ENCODE results near the gene DCTN4. TPM values are rescaled to one million over a fixed set of nuclear protein-coding genes. Genes with fewer than 3 reads are reported as not detected.
"Not testable (repeated sequence)": the region's sequence is repeated elsewhere in the genome, so short reads cannot be mapped to it uniquely, and the experiment has no call there.

DCTN4 gene
- total RNA-seq = 10 to 100 TPM; 35.0 to 35.4 TPM

- Mint-ChIP-seq H3K27ac (no peak within 1 kb of the TSS), H3K27me3 (ENCODE audit: low read depth) (no peaks in the 10 kb centered on the region), H3K9me3 (ENCODE audit: insufficient read depth) (no peaks in the 10 kb centered on the region), H3K4me1 (ENCODE audit: low read depth) (peaks cover 30% of the 10 kb centered on the region), H3K4me3 (no peak within 1 kb of the TSS), H3K36me3 (ENCODE audit: low read depth) (peaks cover 31% of the 10 kb centered on the region)
- ChIA-PET CTCF (interaction anchor here (0.8 to 3.9 kb wide), 15 partner anchors 11 to 356 kb away, joined by 3 to 21 read pairs (median 3); partner anchors contain the start of genes IRGM, RBM22 and SMIM3), POLR2A (interaction anchor here (1.1 to 3.0 kb wide), 9 partner anchors 20 to 88 kb away, joined by 3 to 20 read pairs (median 6); partner anchors contain the start of genes IRGM, RBM22 and SMIM3)
- peak; percentile 98 for ATAC-seq
- peak; percentile 95 for DNase-seq
These were observed at the start of gene DCTN4 for GRCh38 chr5:150758531-150759333. DCTN4 (minus strand) TSS chr5:150759017; CDS start chr5:150758993, 24 bp downstream.

GRCh38 chr5:150804388-150804787 is 45.6 kb upstream of the DCTN4 start:
- peaks cover 10% of the 10 kb centered on the region for H3K27me3 Mint-ChIP-seq (ENCODE audit: low read depth)
- POLR2A ChIA-PET = no interaction called here
- H3K36me3 Mint-ChIP-seq (ENCODE audit: low read depth) = no peaks in the 10 kb centered on the region
- no peak overlapping the region for H3K27ac Mint-ChIP-seq
- no peaks in the 10 kb centered on the region for H3K9me3 Mint-ChIP-seq (ENCODE audit: insufficient read depth)
- DNase-seq (no peak), ATAC-seq (no peak)
- H3K4me1 Mint-ChIP-seq (ENCODE audit: low read depth) = peaks cover 9% of the 10 kb centered on the region
- CTCF ChIA-PET = interaction anchor here (4.6 kb wide), 1 partner anchor 42 kb away, joined by 34 read pairs; the partner anchor contains the start of gene IRGM
- H3K4me3 Mint-ChIP-seq = no peak overlapping the region

GRCh38 chr5:150801117-150801927 is 42.5 kb upstream of the DCTN4 start:
- POLR2A ChIA-PET = interaction anchor here (0.8 to 2.0 kb wide), 2 partner anchors 9 to 45 kb away, joined by 3 to 12 read pairs; partner anchors contain the start of gene IRGM
- H3K27me3 Mint-ChIP-seq (ENCODE audit: low read depth) = peaks cover 3% of the 10 kb centered on the region
- CTCF ChIA-PET = interaction anchor here (0.7 to 3.4 kb wide), 15 partner anchors 9 to 363 kb away, joined by 3 to 62 read pairs (median 4); partner anchors contain the start of genes IRGM and SMIM3
- H3K9me3 Mint-ChIP-seq (ENCODE audit: insufficient read depth) = no peaks in the 10 kb centered on the region
- ATAC-seq (peak; percentile 53), DNase-seq (no peak)
- no peak overlapping the region for H3K27ac Mint-ChIP-seq
- no peak overlapping the region for H3K4me3 Mint-ChIP-seq
- peaks cover 14% of the 10 kb centered on the region for H3K36me3 Mint-ChIP-seq (ENCODE audit: low read depth)
- peaks cover 9% of the 10 kb centered on the region for H3K4me1 Mint-ChIP-seq (ENCODE audit: low read depth)

DNA sequence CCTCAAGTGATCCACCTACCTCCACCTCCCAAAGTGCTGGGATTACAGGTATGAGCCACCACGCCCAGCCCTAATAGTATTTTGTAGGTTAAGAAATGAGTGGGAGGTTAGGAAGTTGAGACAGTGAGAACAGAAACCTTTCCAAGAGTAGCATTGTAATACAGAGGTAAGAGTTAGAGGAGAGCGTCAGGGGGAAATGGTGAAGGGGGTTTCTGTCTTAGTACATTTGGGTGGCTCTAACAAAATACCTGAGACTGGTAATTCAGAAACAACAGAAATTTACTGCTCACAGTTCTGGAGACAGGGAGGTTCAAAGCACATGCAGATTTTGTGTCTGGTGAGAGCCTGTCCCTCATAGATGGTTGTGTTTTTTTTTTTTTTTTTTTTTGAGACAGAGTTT is 38.6 kb upstream of the DCTN4 start:
- no peak for ATAC-seq
- Mint-ChIP-seq H3K27me3 (ENCODE audit: low read depth) (no peaks in the 10 kb centered on the region), H3K27ac (no peak overlapping the region), H3K4me1 (ENCODE audit: low read depth) (peaks cover 9% of the 10 kb centered on the region), H3K9me3 (ENCODE audit: insufficient read depth) (no peaks in the 10 kb centered on the region), H3K4me3 (no peak overlapping the region), H3K36me3 (ENCODE audit: low read depth) (peaks cover 37% of the 10 kb centered on the region)
- ChIA-PET CTCF (interaction anchor here (1.6 to 2.2 kb wide), 2 partner anchors 16 to 367 kb away, joined by 4 to 6 read pairs; no protein-coding TSS in a partner anchor), POLR2A (no interaction called here)
- no peak for DNase-seq

DNA sequence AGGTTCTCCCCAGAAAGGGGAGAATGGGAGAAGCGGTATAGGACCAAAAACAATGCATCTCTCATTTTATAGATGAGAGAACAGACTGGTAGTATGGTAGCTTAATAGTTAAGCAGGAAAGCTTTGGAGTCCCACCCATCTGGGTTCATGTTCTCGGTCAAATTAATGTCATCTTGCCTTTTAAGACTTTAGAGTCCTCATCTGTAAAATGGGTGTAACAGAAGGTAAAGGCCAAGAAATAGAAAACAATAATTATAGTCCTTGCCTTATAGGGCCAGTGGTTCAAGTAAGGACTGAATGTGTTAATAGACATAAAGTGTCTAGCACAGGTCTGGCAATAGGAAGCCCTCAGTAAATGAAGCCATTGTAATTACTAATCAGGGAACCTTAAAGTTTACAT is 36.1 kb upstream of the DCTN4 start:
- Mint-ChIP-seq H3K36me3 (ENCODE audit: low read depth) (peaks cover 48% of the 10 kb centered on the region), H3K9me3 (ENCODE audit: insufficient read depth) (no peaks in the 10 kb centered on the region), H3K4me3 (no peak overlapping the region), H3K27ac (no peak overlapping the region), H3K4me1 (ENCODE audit: low read depth) (peaks cover 15% of the 10 kb centered on the region), H3K27me3 (ENCODE audit: low read depth) (no peaks in the 10 kb centered on the region)
- CTCF ChIA-PET = no interaction called here
- no peak for ATAC-seq
- POLR2A ChIA-PET = interaction anchor here (1.4 kb wide), 1 partner anchor 52 kb away, joined by 4 read pairs; the partner anchor contains the start of gene IRGM
- DNase-seq = no peak

GRCh38 chr5:150793423-150793888 is 34.6 kb upstream of the DCTN4 start:
- H3K4me1 Mint-ChIP-seq (ENCODE audit: low read depth) = peaks cover 30% of the 10 kb centered on the region
- H3K9me3 Mint-ChIP-seq (ENCODE audit: insufficient read depth); H3K27me3 Mint-ChIP-seq (ENCODE audit: low read depth); ATAC-seq; CTCF ChIA-PET; H3K4me3 Mint-ChIP-seq; POLR2A ChIA-PET; H3K27ac Mint-ChIP-seq; DNase-seq: not testable (repeated sequence)
- peaks cover 51% of the 10 kb centered on the region for H3K36me3 Mint-ChIP-seq (ENCODE audit: low read depth)

DNA sequence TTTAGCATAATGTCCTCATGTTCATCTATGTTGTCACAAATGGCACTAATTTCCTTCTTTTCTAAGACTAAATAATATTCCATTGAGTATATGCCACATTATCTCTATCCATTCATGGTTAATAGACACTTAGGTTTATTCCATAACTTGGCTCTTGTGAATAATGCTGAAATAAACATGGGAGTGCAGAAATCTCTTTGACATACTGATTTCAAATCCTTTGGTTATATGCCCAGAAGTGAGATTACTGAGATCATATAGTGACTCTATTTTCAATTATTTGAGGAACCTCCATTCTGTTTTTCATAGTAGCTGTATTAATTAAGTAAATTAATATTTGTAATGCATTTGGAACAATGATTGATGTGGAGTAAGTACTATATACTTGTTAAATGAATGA is 32.7 kb upstream of the DCTN4 start:
- Mint-ChIP-seq H3K36me3 (ENCODE audit: low read depth) (peaks cover 52% of the 10 kb centered on the region), H3K4me1 (ENCODE audit: low read depth) (peaks cover 42% of the 10 kb centered on the region), H3K4me3 (no peak overlapping the region), H3K9me3 (ENCODE audit: insufficient read depth) (no peaks in the 10 kb centered on the region), H3K27ac (peak overlapping the region; percentile 16), H3K27me3 (ENCODE audit: low read depth) (no peaks in the 10 kb centered on the region)
- ATAC-seq = no peak
- DNase-seq = no peak
- POLR2A ChIA-PET = interaction anchor here (2.9 kb wide), 1 partner anchor 55 kb away, joined by 13 read pairs; the partner anchor contains the start of gene IRGM
- CTCF ChIA-PET = interaction anchor here (1.0 to 4.8 kb wide), 3 partner anchors 8 to 12 kb away, joined by 3 to 39 read pairs (median 25); partner anchors contain the start of gene SMIM3

DNA sequence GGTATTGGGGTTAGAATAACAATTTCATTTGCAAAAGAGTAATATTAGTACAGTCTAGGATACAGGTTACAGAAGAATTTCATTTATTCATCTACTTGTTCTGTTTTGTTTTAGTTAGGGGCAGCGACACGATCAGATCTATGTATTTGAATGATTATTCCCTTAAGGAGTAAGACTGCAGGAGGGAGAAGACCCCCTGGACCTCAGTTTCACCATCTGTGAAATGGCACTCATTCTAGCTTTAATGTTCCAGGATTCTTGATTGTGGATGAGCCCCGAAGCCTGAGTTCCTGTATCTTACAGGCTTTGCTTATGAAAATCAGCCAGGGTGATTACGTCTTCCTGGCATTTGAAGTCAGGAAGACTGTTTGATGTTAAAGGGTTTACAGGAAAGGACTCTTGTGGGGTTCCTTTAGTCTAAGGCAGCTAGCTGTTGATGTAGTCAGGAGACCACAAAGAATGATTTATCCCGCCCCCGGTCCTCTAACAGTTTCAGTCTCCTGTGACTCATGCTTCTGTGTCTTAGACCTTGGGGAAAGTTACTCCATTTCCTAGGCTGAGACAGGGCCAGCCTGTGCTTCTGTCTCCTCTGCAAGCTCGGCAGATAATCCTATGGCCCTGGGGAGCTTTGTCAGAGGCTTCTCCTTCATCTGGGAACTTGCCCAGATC is 31.3 kb upstream of the DCTN4 start:
- ATAC-seq (peak; percentile 98), DNase-seq (peak; percentile 78)
- peak overlapping the region; percentile 54 for H3K4me3 Mint-ChIP-seq
- peaks cover 5% of the 10 kb centered on the region for H3K9me3 Mint-ChIP-seq (ENCODE audit: insufficient read depth)
- POLR2A ChIA-PET = interaction anchor here (0.7 to 2.9 kb wide), 5 partner anchors 31 to 102 kb away, joined by 3 to 13 read pairs (median 5); partner anchors contain the start of genes DCTN4, IRGM and RBM22
- CTCF ChIA-PET = interaction anchor here (0.6 to 4.8 kb wide), 9 partner anchors 9 to 230 kb away, joined by 3 to 39 read pairs (median 5); partner anchors contain the start of genes DCTN4, IRGM, RBM22 and SMIM3
- peak overlapping the region; percentile 86 for H3K27ac Mint-ChIP-seq
- peaks cover 58% of the 10 kb centered on the region for H3K36me3 Mint-ChIP-seq (ENCODE audit: low read depth)
- H3K27me3 Mint-ChIP-seq (ENCODE audit: low read depth) = no peaks in the 10 kb centered on the region
- peaks cover 50% of the 10 kb centered on the region for H3K4me1 Mint-ChIP-seq (ENCODE audit: low read depth)

- H3K4me1 Mint-ChIP-seq (ENCODE audit: low read depth) = peaks cover 54% of the 10 kb centered on the region
- peak overlapping the region; percentile 86 for H3K27ac Mint-ChIP-seq
- H3K36me3 Mint-ChIP-seq (ENCODE audit: low read depth) = peaks cover 58% of the 10 kb centered on the region
- peaks cover 5% of the 10 kb centered on the region for H3K9me3 Mint-ChIP-seq (ENCODE audit: insufficient read depth)
- ATAC-seq (no peak), DNase-seq (no peak)
- H3K27me3 Mint-ChIP-seq (ENCODE audit: low read depth) = no peaks in the 10 kb centered on the region
- ChIA-PET POLR2A (interaction anchor here (0.7 to 2.9 kb wide), 4 partner anchors 31 to 102 kb away, joined by 3 to 13 read pairs (median 8); partner anchors contain the start of genes DCTN4, IRGM and RBM22), CTCF (interaction anchor here (0.6 to 4.8 kb wide), 8 partner anchors 10 to 229 kb away, joined by 3 to 39 read pairs (median 8); partner anchors contain the start of genes DCTN4, IRGM, RBM22 and SMIM3)
- peak overlapping the region; percentile 54 for H3K4me3 Mint-ChIP-seq
These were observed 30.6 kb upstream of the DCTN4 start for GRCh38 chr5:150789450-150789849.

GRCh38 chr5:150788977-150789376 is 30.2 kb upstream of the DCTN4 start:
- peaks cover 56% of the 10 kb centered on the region for H3K36me3 Mint-ChIP-seq (ENCODE audit: low read depth)
- CTCF ChIA-PET = interaction anchor here (1.1 to 4.8 kb wide), 7 partner anchors 10 to 229 kb away, joined by 3 to 39 read pairs (median 10); partner anchors contain the start of genes IRGM, RBM22 and SMIM3
- no peak overlapping the region for H3K4me3 Mint-ChIP-seq
- H3K27ac Mint-ChIP-seq = no peak overlapping the region
- ATAC-seq = no peak
- H3K4me1 Mint-ChIP-seq (ENCODE audit: low read depth) = peaks cover 59% of the 10 kb centered on the region
- peaks cover 5% of the 10 kb centered on the region for H3K9me3 Mint-ChIP-seq (ENCODE audit: insufficient read depth)
- DNase-seq = no peak
- POLR2A ChIA-PET = interaction anchor here (1.7 to 2.9 kb wide), 3 partner anchors 30 to 88 kb away, joined by 5 to 13 read pairs (median 10); partner anchors contain the start of genes DCTN4, IRGM and RBM22
- H3K27me3 Mint-ChIP-seq (ENCODE audit: low read depth) = no peaks in the 10 kb centered on the region
